Measurements from ENCODE around the gene RXFP1.

- TF ChIP-seq, protein P1, sequence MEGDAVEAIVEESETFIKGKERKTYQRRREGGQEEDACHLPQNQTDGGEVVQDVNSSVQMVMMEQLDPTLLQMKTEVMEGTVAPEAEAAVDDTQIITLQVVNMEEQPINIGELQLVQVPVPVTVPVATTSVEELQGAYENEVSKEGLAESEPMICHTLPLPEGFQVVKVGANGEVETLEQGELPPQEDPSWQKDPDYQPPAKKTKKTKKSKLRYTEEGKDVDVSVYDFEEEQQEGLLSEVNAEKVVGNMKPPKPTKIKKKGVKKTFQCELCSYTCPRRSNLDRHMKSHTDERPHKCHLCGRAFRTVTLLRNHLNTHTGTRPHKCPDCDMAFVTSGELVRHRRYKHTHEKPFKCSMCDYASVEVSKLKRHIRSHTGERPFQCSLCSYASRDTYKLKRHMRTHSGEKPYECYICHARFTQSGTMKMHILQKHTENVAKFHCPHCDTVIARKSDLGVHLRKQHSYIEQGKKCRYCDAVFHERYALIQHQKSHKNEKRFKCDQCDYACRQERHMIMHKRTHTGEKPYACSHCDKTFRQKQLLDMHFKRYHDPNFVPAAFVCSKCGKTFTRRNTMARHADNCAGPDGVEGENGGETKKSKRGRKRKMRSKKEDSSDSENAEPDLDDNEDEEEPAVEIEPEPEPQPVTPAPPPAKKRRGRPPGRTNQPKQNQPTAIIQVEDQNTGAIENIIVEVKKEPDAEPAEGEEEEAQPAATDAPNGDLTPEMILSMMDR (IDR thresholded peaks at IDR 0.05) = no peak
- no peak for TF ChIP-seq POLR2AphosphoS5 (IDR thresholded peaks at IDR 0.05)
Observed at GRCh38 chr4:158540125-158540907, 18.6 kb downstream of the RXFP1 start.
